Fibroblast of lung (primary cell): ENCODE data around the gene ZCCHC7.
"Not testable (repeated sequence)": the region's sequence is repeated elsewhere in the genome, so short reads cannot be mapped to it uniquely, and the experiment has no call there.

Source experiments
- CTCF ChIP-seq, 2 donors: IDR thresholded peaks in 1 of 2; conservative IDR thresholded peaks in 1 of 2; 1 replicate in 1 of 2; 2 replicates in 1 of 2; pipeline ENCODE4 v1.5.1; 2011 to 2012; ENCODE audit warnings: low read length in 2 of 2, control low read depth in 1 of 2, inconsistent platforms in 1 of 2, low read depth in 1 of 2, mild to moderate bottlenecking in 1 of 2
- EZH2 ChIP-seq: IDR thresholded peaks from 2 replicates; pipeline ENCODE4 v1.5.1; 2012; ENCODE audit warnings: low read length, control low read depth, mild to moderate bottlenecking; ENCODE audit errors: missing control alignments

GRCh38 chr9:37190739-37191138, 70.4 kb downstream of the ZCCHC7 start:
- not testable (repeated sequence) for TF ChIP-seq CTCF (conservative IDR thresholded peaks at IDR 0.05 in 1 of 2, IDR thresholded peaks at IDR 0.05 in 1 of 2; ENCODE audit: low read depth in 1 of 2, low read length in 2 of 2); EZH2
